ENCODE data around the gene CXCR6.

CXCR6 gene

GRCh38 chr3:45966950-45967640 lies 23.8 kb downstream of the CXCR6 start:
- no peak for DNase-seq (ENCODE audit: low read depth in 3 of 3, low spot score in 1 of 3)

- no peak for DNase-seq (ENCODE audit: low read depth in 3 of 3, low spot score in 1 of 3)
Measured at GRCh38 chr3:45967724-45968123, 24.5 kb downstream of the CXCR6 start.

GRCh38 chr3:45968149-45968548 lies 24.9 kb downstream of the CXCR6 start:
- no peak for DNase-seq (ENCODE audit: low read depth in 3 of 3, low spot score in 1 of 3)

GRCh38 chr3:45968706-45969105 lies 25.4 kb downstream of the CXCR6 start:
- no peak for DNase-seq (ENCODE audit: low read depth in 3 of 3, low spot score in 1 of 3)

- no peak for DNase-seq (ENCODE audit: low read depth in 3 of 3, low spot score in 1 of 3)
Measured at GRCh38 chr3:45969116-45969515, 25.9 kb downstream of the CXCR6 start.

GRCh38 chr3:45969953-45970352 lies 26.7 kb downstream of the CXCR6 start:
- DNase-seq (ENCODE audit: low read depth in 3 of 3, low spot score in 1 of 3), result no peak

- DNase-seq (ENCODE audit: low read depth in 3 of 3, low spot score in 1 of 3), result no peak
Measured at GRCh38 chr3:45972534-45973402, 29.5 kb downstream of the CXCR6 start.

GRCh38 chr3:45974686-45975085 lies 31.4 kb downstream of the CXCR6 start:
- no peak for DNase-seq (ENCODE audit: low read depth in 3 of 3, low spot score in 1 of 3)

GRCh38 chr3:45975686-45976085 lies 32.4 kb downstream of the CXCR6 start:
- no peak for DNase-seq (ENCODE audit: low read depth in 3 of 3, low spot score in 1 of 3)

GRCh38 chr3:45976191-45977091 lies 33.2 kb downstream of the CXCR6 start:
- DNase-seq (ENCODE audit: low read depth in 3 of 3, low spot score in 1 of 3), result peak in 1 of 3 donors; percentile 18

GRCh38 chr3:45978006-45978761 lies 34.9 kb downstream of the CXCR6 start:
- DNase-seq (ENCODE audit: low read depth in 3 of 3, low spot score in 1 of 3), result no peak

GRCh38 chr3:45979378-45979777 lies 36.1 kb downstream of the CXCR6 start:
- DNase-seq (ENCODE audit: low read depth in 3 of 3, low spot score in 1 of 3), result no peak

GRCh38 chr3:45980229-45980813 lies 37.1 kb downstream of the CXCR6 start:
- no peak for DNase-seq (ENCODE audit: low read depth in 3 of 3, low spot score in 1 of 3)

GRCh38 chr3:45980819-45981218 lies 37.6 kb downstream of the CXCR6 start:
- DNase-seq (ENCODE audit: low read depth in 3 of 3, low spot score in 1 of 3), result no peak

- no peak for DNase-seq (ENCODE audit: low read depth in 3 of 3, low spot score in 1 of 3)
Measured at GRCh38 chr3:45981346-45982074, 38.2 kb downstream of the CXCR6 start.

- no peak for DNase-seq (ENCODE audit: low read depth in 3 of 3, low spot score in 1 of 3)
Measured at GRCh38 chr3:45983770-45984169, 40.5 kb downstream of the CXCR6 start.

GRCh38 chr3:45984331-45985312 lies 41.4 kb downstream of the CXCR6 start:
- no peak for DNase-seq (ENCODE audit: low read depth in 3 of 3, low spot score in 1 of 3)

- no peak for DNase-seq (ENCODE audit: low read depth in 3 of 3, low spot score in 1 of 3)
Measured at GRCh38 chr3:45985532-45986302, 42.5 kb downstream of the CXCR6 start.

Data from stimulated activated CD4-positive, alpha-beta T cell treated with anti-CD3 and anti-CD28 coated beads, TNF-alpha, amount 100 ng/mL, for 1 hour (primary cell).